Neuron (in vitro differentiated cells): Measurements from ENCODE around the gene TM9SF4.

Experiments used
- H2AFZ ChIP-seq: one replicate; pipeline ENCODE4 v1.6.1; 2013; ENCODE audit warnings: low read depth, mild to moderate bottlenecking, inconsistent platforms, low read length, moderate library complexity
- H3K27me3 ChIP-seq: one replicate; pipeline ENCODE4 v1.6.1; 2013; ENCODE audit warnings: low read length; ENCODE audit not compliant: insufficient read depth
- H3K36me3 ChIP-seq: one replicate; pipeline ENCODE4 v1.6.1; 2013; ENCODE audit warnings: low read length; ENCODE audit not compliant: insufficient read depth
- H3K4me1 ChIP-seq: one replicate; pipeline ENCODE4 v1.6.1; 2013; ENCODE audit warnings: low read length; ENCODE audit not compliant: insufficient read depth
- H3K4me3 ChIP-seq: 2 replicates; pipeline ENCODE4 v1.5.1; 2013; ENCODE audit warnings: mild to moderate bottlenecking, low read length, moderate library complexity
- H3K9me3 ChIP-seq: one replicate; pipeline ENCODE4 v1.6.1; 2013; ENCODE audit warnings: low read length

The TM9SF4 gene

GRCh38 chr20:32109392-32110172, at the start of gene TM9SF4:
TM9SF4 (plus strand) TSS chr20:32109714; CDS start chr20:32109741, 27 bp downstream.
- H3K9me3 ChIP-seq, result no peaks in the 10 kb centered on the region
- peaks cover 9% of the 10 kb centered on the region for H3K4me1 ChIP-seq
- peaks cover 3% of the 10 kb centered on the region for H3K36me3 ChIP-seq
- H3K4me3 ChIP-seq, result peak within 1 kb of the TSS; percentile 51
- H2AFZ ChIP-seq, result peak within 1 kb of the TSS; percentile 1
- H3K27me3 ChIP-seq, result no peaks in the 10 kb centered on the region

DNA sequence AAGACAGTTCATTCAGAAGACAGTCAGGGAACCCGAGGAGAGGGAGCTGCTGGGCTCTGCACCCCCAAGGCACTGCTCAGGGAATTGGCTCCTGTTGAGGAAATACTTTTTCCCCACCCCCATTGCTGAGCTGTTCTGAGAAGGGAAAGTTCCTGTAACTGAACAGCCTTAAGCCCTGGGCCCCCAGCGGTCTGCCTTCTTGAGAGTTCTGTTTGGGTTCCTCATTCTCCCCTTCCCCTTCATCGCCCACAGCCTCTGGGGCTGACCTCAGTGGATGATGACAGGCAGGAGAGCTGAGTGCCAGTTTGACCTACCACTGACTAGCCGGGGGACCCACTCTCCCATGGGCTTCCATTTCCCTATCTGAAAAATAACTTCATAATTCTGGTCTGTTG, 46.7 kb upstream of the TM9SF4 start:
- Histone ChIP-seq H3K27me3 (peaks cover 10% of the 10 kb centered on the region), H3K9me3 (no peaks in the 10 kb centered on the region), H2AFZ (no peak overlapping the region)

DNA sequence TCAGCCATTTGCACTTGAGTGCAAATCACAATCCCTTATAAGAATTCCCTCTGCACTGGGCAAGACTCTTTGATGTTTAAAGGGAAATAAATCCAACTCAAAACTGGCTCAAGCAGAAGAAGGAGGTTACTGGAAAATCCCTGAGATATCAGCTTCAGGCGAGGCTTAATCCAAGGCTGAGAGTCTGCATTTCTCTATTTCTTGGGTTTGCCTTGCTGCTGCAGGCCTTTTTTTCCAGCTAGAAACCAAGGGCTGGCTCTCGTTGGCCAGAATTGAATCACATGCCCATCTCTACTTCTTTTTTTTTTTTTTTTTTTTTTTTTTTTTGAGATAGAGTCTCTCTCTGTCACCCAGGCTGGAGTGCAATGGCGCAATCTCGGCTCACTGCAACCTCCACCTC, 45.8 kb upstream of the TM9SF4 start:
- Histone ChIP-seq H2AFZ (no peak overlapping the region), H3K4me3 (no peak overlapping the region), H3K36me3 (no peaks in the 10 kb centered on the region), H3K9me3 (no peaks in the 10 kb centered on the region), H3K27me3 (peaks cover 10% of the 10 kb centered on the region), H3K4me1 (no peaks in the 10 kb centered on the region)

More for the DNA sequence above, 46.7 kb upstream of the TM9SF4 start:
- no peaks in the 10 kb centered on the region for H3K36me3 ChIP-seq
- H3K4me3 ChIP-seq, result no peak overlapping the region
- no peaks in the 10 kb centered on the region for H3K4me1 ChIP-seq

- Histone ChIP-seq H3K4me1 (no peaks in the 10 kb centered on the region), H3K9me3 (no peaks in the 10 kb centered on the region), H3K36me3 (no peaks in the 10 kb centered on the region)
Measured at GRCh38 chr20:32064667-32065066, 44.8 kb upstream of the TM9SF4 start.

GRCh38 chr20:32067234-32067821, 42.2 kb upstream of the TM9SF4 start:
- no peak overlapping the region for H3K4me3 ChIP-seq
- H3K4me1 ChIP-seq, result no peaks in the 10 kb centered on the region
- H3K9me3 ChIP-seq, result no peaks in the 10 kb centered on the region
- no peaks in the 10 kb centered on the region for H3K36me3 ChIP-seq
- peaks cover 13% of the 10 kb centered on the region for H3K27me3 ChIP-seq
- H2AFZ ChIP-seq, result no peak overlapping the region

More at GRCh38 chr20:32064667-32065066, 44.8 kb upstream of the TM9SF4 start:
- Histone ChIP-seq H3K27me3 (peaks cover 10% of the 10 kb centered on the region), H2AFZ (no peak overlapping the region), H3K4me3 (no peak overlapping the region)

DNA sequence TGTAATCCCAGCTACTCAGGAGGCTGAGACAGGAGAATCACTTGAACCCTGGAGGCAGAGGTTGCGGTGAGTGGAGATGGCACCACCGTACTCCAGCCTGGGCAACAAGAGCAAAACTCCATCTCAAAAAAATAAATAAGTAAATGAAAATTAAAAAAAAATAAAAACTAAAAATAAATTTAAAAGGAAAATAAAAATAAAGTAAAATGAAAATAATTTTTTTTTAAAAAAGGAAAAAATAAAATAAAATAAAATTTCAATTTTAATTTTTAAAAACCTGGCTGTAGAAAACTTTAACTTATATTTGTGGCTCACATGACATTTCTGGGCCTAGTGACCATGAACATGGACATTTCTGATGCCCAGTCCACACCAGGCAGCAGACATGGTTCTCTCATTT, 41.3 kb upstream of the TM9SF4 start:
- Histone ChIP-seq H3K4me3 (no peak overlapping the region), H3K9me3 (no peaks in the 10 kb centered on the region), H2AFZ (no peak overlapping the region), H3K4me1 (no peaks in the 10 kb centered on the region), H3K27me3 (peaks cover 15% of the 10 kb centered on the region), H3K36me3 (no peaks in the 10 kb centered on the region)

DNA sequence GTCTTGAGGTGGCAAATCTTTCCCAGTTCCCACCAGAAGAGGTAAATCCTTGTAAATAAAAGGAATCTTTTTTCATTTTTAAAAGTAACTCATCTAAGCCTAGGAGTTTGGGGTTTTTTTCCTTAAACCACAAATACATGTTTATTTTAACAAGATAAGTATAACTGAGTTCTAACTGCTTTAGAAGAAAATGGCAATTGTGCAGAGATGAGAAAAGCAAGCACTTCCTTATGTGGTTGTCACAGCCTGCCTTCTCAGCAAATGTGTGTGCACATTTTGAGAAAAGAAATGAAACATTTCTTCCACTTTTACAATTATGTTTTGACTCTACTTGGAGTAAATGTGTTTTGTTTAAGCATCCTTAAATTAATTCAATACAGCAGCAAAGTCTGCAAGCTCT, 39.8 kb upstream of the TM9SF4 start:
- Histone ChIP-seq H2AFZ (no peak overlapping the region), H3K9me3 (no peaks in the 10 kb centered on the region), H3K4me3 (no peak overlapping the region), H3K4me1 (no peaks in the 10 kb centered on the region), H3K27me3 (peaks cover 19% of the 10 kb centered on the region), H3K36me3 (no peaks in the 10 kb centered on the region)

DNA sequence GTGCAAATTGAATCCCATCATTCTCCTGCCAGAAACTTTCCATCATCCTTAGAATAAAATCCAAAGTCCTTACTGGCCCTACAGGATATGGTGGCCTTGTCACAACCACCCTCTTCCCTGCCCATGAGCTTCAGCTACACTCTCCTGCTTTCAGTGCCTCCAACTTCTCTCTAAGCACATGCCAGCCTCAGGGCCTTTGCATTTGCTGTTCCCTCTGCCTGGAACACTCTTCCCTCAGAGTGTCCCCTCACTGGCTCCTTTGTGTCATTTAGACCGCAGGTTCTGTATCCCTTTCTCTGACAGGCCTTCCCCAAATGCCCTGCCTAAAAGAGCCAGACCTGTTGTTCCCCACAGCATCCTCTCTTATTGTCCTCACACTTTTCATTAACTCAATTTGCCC, 39.2 kb upstream of the TM9SF4 start:
- Histone ChIP-seq H2AFZ (no peak overlapping the region), H3K36me3 (no peaks in the 10 kb centered on the region), H3K27me3 (peaks cover 23% of the 10 kb centered on the region), H3K4me3 (no peak overlapping the region), H3K9me3 (no peaks in the 10 kb centered on the region), H3K4me1 (no peaks in the 10 kb centered on the region)

DNA sequence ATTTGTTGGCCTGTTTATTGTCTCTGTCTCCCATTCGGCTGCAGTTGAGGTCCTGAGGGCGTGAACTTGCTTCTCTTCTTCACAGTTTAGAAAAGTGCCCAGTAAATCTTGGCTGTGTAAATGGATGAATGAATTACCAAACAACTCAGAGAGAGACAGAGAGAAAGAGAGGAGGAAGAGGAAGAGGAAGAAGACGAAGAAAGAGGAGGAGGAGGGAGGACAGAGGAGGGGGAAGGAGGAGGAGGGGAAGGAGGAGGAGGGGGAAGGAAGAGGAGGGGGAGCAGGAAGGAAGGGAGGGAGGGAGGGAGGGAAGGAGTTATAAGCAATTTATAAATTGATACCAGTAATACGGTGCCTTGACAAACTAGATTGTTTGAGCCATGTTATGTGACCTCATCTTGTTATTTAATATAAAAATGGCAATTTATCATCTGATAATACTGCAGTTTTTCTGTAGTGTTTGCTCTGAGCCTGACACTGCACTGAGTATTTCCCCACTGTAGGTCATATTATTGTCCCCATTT, 38.8 kb upstream of the TM9SF4 start:
- Histone ChIP-seq H3K9me3 (no peaks in the 10 kb centered on the region), H2AFZ (no peak overlapping the region), H3K4me3 (no peak overlapping the region), H3K36me3 (no peaks in the 10 kb centered on the region), H3K4me1 (no peaks in the 10 kb centered on the region), H3K27me3 (peaks cover 23% of the 10 kb centered on the region)

GRCh38 chr20:32071395-32072167, 37.9 kb upstream of the TM9SF4 start:
- no peak overlapping the region for H2AFZ ChIP-seq
- peaks cover 23% of the 10 kb centered on the region for H3K27me3 ChIP-seq

DNA sequence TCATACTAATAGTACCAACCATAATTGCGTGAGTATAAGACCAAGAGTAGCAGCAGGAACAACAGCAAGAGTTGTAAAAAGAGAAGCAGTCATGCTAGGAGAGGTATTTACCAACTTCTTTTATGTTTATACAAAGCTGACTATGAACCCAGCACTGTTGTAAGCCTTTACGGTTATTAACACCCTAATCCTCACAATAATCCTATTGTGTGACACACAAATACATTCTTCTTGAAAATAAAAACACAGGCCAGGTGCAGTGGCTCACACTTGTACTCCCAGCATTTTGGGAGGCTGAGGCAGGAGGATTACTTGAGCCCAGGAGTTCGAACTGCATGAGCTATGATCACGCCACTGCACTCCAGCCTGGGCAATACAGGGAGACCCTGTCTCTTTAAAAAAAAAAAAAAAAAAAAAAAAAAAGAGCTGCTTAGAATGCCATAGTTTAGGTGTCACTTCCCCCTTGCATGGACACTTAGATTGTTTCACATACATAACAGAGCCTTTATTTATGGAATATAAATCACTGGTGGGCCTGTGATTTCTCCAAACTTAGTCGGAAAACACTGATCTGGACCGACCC, 37.3 kb upstream of the TM9SF4 start:
- H3K4me1 ChIP-seq, result no peaks in the 10 kb centered on the region
- no peak overlapping the region for H2AFZ ChIP-seq
- H3K27me3 ChIP-seq, result peaks cover 23% of the 10 kb centered on the region
- no peaks in the 10 kb centered on the region for H3K36me3 ChIP-seq
- no peaks in the 10 kb centered on the region for H3K9me3 ChIP-seq
- H3K4me3 ChIP-seq, result no peak overlapping the region

More at GRCh38 chr20:32071395-32072167, 37.9 kb upstream of the TM9SF4 start:
- Histone ChIP-seq H3K9me3 (no peaks in the 10 kb centered on the region), H3K4me1 (no peaks in the 10 kb centered on the region), H3K4me3 (no peak overlapping the region), H3K36me3 (no peaks in the 10 kb centered on the region)

GRCh38 chr20:32075534-32075933, 34.0 kb upstream of the TM9SF4 start:
- Histone ChIP-seq H3K27me3 (peaks cover 23% of the 10 kb centered on the region), H3K4me3 (no peak overlapping the region), H3K36me3 (no peaks in the 10 kb centered on the region), H3K9me3 (no peaks in the 10 kb centered on the region), H2AFZ (no peak overlapping the region), H3K4me1 (no peaks in the 10 kb centered on the region)

DNA sequence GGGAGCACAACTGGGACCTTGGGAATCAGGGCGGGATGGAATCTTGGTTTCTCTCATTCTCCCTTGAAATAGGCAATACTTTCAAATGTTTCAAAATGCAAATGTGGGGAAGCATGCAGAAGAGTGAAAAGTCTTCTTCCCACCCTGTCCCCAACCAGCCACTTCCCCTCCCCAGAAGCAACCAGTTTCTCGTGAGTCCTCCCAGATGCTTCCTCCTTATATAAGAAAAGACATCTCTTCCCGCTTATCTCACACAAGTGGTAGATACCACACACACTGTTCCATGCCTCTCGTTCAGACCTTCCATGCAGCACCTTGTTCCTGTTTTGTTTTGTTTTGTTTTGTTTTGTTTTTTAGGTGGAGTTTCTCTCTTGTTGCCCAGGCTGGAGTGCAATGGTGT, 32.3 kb upstream of the TM9SF4 start:
- Histone ChIP-seq H3K36me3 (no peaks in the 10 kb centered on the region), H3K27me3 (peaks cover 12% of the 10 kb centered on the region), H3K9me3 (no peaks in the 10 kb centered on the region), H3K4me3 (no peak overlapping the region), H3K4me1 (no peaks in the 10 kb centered on the region), H2AFZ (no peak overlapping the region)
